ENCODE measurements around the gene SCGB1A1.
"Not testable (repeated sequence)": the region's sequence is repeated elsewhere in the genome, so short reads cannot be mapped to it uniquely, and the experiment has no call there.

Gene SCGB1A1

DNA sequence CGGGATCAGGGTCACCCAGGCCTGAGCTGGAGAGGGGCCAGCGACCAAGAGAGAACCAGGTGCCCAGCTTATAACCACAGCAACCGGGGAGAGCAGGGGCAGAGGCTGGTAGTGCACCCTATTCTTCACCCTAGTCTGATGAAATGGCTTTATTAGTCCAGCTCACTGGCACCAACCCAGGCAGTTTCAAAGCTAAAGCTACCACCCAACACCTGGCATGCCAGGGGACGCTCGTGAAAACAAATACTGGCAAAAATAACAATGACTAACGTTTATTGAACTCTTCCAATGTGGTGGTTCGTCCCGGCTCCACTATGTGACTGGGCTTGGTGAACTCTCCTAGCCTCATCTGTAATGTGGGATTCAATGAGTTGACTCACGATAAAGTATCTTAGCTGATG is 30.6 kb downstream of the SCGB1A1 start:
- ChIA-PET CTCF (interaction anchor here (0.5 to 1.0 kb wide), 2 partner anchors 9 to 25 kb away, joined by 5 read pairs; no protein-coding TSS in a partner anchor), POLR2A (ENCODE audit: low non-redundant PET) (no interaction called here)
- 0 out of 2 replicates have a peak, but pooled peaks have one; percentile 10 for TF ChIP-seq CTCF (conservative IDR thresholded peaks at IDR 0.05; ENCODE audit: low read depth)
- peak; percentile 41 for DNase-seq (ENCODE audit: low spot score)
- H3K27ac ChIP-seq, result peak overlapping the region; percentile 81

- POLR2A ChIA-PET (ENCODE audit: low non-redundant PET); DNase-seq (ENCODE audit: low spot score): not testable (repeated sequence)
- CTCF ChIA-PET, result interaction anchor here (0.5 to 1.0 kb wide), 2 partner anchors 9 to 25 kb away, joined by 5 read pairs; no protein-coding TSS in a partner anchor
- H3K27ac ChIP-seq, result peak overlapping the region; percentile 81
Measured at GRCh38 chr11:62449912-62450311, 31.1 kb downstream of the SCGB1A1 start.

DNA sequence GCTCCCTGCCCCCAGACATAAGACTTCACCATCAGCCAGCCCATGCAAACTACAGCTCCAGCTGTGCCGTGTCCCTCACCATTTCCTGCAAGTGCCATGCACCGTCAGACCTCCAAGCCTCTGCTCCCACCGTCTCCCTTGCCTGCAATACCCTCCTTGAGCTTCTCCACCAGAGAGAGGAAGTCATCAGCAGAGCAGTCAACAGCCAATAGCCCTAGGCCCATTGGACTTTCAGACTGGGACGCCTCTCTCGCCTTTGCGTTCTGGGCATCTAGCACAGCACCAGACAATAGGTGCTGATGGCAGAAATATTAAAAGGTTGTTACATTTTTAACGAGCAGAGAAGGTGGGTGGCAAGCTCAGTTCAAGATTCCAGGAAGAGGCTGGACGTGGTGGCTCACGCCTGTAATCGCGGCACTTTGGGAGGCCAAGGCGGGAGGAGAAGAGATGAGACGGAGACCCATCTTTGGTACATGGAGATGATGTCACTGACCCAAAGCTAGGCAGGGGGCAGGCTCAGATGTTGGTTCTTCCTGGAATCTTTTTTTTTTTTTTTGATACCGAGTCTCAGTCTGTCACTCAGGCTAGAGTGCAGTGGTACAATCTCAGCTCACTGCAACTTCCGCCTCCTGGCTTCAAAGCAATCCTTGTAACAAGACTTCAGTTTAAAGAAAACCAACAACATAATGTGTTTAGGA is 31.9 kb downstream of the SCGB1A1 start:
- H3K27ac ChIP-seq, result peak overlapping the region; percentile 81
- ChIA-PET CTCF (interaction anchor here (0.6 to 0.7 kb wide), 2 partner anchors 233 to 262 kb away, joined by 3 to 4 read pairs; no protein-coding TSS in a partner anchor), POLR2A (ENCODE audit: low non-redundant PET) (no interaction called here)
- no peak for DNase-seq (ENCODE audit: low spot score)
- TF ChIP-seq CTCF (conservative IDR thresholded peaks at IDR 0.05; ENCODE audit: low read depth), result no peak

- DNase-seq (ENCODE audit: low spot score), result no peak
- POLR2A ChIA-PET (ENCODE audit: low non-redundant PET), result interaction anchor here (0.6 kb wide), 1 partner anchor 262 kb away, joined by 4 read pairs; no protein-coding TSS in a partner anchor
- TF ChIP-seq CTCF (conservative IDR thresholded peaks at IDR 0.05; ENCODE audit: low read depth), result no peak
- CTCF ChIA-PET, result no interaction called here
- no peak overlapping the region; the same call in 1 of the 2 replicates for H3K27ac ChIP-seq
Measured at GRCh38 chr11:62451241-62451621, 32.4 kb downstream of the SCGB1A1 start.

DNA sequence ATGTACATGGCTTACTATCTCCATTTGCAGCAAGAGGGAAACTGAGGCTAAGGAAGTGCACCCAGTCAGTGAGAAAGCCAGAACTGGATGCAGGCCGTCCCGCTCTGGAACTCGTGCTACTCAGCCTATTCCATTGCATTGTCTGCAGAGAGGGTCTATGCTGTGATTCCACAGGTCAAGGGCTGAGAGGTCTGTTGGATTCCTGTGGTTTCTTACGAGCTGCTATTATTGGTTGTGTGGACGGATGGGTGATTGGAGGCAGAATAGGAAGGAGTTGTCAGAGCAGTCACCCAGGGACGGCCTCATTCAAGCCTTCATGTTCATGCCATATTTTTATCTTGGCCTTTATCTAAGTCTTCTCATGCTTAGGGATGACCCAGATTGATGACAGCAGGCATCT is 33.4 kb downstream of the SCGB1A1 start:
- DNase-seq (ENCODE audit: low spot score), result no peak
- H3K27ac ChIP-seq, result no peak overlapping the region
- CTCF ChIA-PET, result no interaction called here
- POLR2A ChIA-PET (ENCODE audit: low non-redundant PET), result no interaction called here
- TF ChIP-seq CTCF (conservative IDR thresholded peaks at IDR 0.05; ENCODE audit: low read depth), result no peak

DNA sequence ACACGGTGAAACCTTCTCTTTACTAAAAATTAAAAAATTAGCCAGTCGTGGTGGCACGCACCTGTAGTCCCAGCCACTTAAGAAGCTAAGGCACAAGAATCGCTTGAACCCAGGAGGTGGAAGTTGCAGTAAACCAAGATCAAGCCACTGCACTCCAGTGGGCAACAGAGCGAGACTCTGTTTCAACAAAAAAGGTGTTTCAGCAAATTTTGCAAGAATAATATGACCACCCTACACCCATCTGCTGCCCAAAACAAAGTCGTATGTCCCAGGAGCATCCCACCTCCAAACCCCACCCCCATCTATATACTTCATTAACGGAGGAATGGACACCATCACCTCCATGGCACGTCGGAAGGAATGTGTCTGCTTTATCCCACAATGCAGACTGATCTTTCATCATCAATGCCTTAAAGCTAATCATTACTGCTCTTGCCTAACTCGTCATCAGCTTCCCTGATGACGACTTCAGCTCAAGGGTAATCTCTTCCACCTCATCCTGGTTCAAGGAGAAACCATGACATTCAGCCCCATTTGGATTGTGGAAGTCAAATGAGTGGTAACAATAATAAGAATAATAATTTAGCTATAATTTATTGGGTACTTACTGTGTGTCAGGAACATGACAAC is 34.1 kb downstream of the SCGB1A1 start:
- no peak overlapping the region for H3K27ac ChIP-seq
- ChIA-PET CTCF (no interaction called here), POLR2A (ENCODE audit: low non-redundant PET) (no interaction called here)
- DNase-seq (ENCODE audit: low spot score), result no peak
- no peak for TF ChIP-seq CTCF (conservative IDR thresholded peaks at IDR 0.05; ENCODE audit: low read depth)

DNA sequence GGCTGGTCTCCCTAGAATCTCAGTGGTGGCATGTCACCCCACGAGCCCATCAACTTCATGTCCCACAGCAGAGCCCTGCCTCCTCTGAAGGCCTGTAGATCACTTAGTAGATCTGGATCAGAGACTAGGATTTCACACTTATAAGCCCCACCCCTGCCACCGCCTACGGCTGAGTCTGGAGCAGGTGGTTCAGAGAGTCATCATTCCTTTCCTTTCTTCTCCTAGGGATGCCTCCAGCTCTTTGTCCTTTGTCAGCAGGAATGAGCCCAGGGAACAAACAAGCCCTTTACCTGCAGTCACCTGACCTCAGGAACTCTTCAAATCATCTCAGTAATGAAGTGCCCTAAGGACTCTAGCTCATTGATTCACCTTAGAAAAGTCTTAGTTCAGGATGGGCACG is 37.8 kb downstream of the SCGB1A1 start:
- ChIA-PET CTCF (no interaction called here), POLR2A (ENCODE audit: low non-redundant PET) (no interaction called here)
- H3K27ac ChIP-seq, result no peak overlapping the region
- TF ChIP-seq CTCF (conservative IDR thresholded peaks at IDR 0.05; ENCODE audit: low read depth), result no peak
- DNase-seq (ENCODE audit: low spot score), result no peak
